ENCODE measurements around the gene FXYD2.

DNA sequence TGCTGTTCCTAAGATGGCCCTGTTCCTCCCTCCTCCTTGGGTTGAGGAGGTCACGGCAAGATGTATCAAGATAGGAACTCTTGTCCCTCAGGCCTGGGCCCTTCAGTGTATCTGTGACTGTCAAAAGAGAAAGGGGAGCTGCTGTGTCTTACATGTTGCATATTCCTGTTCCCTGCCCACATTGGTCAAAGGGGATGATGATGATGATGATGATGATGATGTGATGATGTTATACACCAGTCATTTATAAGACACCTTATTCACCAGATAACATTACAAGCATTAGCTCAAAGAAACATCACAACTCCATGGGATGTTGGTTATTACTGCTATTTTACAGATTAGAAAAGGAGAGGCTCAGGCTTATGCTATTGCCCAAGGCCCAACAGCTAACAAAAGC, 38.2 kb upstream of the FXYD2 start:
- TF ChIP-seq SUZ12 (IDR thresholded peaks at IDR 0.05; ENCODE audit: extremely low read depth, insufficient read depth, insufficient read length) = no peak
- no peak for TF ChIP-seq ZNF274 (IDR thresholded peaks at IDR 0.05; ENCODE audit: low read depth, low read length)
